NCI-H1417 treated with DMSO at 0.1 percent for 48 hours (cell line): ENCODE data around the gene PRR5L.

Experiments
- DNase-seq: peaks from one replicate; lab custom pipeline; 2025; lab: John Stamatoyannopoulos, UW

Gene PRR5L

DNA sequence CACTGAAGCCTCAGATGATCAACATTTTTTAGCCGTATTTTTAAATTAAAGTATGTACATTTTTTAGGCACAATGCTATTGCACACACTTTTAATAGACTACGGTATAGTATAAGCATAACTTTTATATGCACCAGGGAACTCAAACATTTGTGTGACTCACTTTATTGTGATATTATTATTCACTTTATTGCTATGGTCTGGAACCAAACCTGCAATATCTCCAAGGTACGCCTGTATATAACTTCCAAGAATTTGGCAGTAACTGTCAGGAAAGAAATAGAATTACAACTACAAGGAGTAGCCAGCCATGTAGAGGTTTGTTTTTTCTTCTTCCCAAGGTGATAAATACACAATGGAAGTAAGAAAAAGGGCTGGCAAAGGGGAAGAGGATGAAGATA, 62.3 kb downstream of the PRR5L start:
- no peak for DNase-seq

DNA sequence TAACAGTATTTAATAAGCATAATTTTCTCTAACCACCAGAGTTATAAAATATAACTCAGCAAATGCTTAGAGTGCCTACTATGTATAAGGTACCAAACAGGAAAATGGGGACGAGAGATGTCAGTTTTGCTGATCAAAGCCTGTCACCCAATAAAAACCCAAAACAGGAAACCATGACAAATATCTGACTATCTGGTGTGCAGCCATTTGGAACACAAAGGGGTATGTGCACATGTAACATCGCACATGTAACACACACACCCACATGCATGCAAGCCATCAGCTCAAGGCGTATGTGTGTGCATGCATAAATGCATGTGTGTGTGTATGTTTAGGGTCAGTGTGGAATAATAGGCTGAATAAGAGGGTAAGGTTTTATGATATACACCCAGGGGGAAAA, 64.2 kb downstream of the PRR5L start:
- no peak for DNase-seq

DNA sequence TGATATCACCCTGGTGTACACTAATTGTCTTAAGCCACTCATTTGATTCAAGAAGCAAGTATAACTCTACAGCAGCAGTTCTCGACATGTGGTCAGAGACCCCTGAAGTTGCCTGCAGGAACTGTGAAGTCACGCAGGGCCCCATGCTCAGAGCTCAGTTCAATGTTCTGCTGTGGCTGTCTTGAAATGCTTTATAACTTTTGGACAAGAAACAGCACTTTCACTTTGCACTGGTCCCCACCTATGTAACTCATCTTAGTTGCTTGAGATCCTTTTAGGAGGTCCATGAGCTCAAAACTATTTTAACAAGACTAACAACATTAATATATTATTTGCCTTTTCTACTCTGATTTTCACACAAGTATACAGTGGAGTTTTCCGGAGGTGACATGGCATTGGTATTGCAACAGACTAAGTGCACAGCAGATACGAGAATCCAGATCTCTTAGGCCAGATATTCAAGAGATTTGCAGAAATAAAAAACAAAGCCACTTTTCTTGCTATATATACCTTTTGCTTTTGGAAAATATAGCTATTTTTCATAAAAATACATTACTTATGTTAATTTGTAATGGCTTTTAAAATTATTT, 64.8 kb downstream of the PRR5L start:
- no peak for DNase-seq

DNA sequence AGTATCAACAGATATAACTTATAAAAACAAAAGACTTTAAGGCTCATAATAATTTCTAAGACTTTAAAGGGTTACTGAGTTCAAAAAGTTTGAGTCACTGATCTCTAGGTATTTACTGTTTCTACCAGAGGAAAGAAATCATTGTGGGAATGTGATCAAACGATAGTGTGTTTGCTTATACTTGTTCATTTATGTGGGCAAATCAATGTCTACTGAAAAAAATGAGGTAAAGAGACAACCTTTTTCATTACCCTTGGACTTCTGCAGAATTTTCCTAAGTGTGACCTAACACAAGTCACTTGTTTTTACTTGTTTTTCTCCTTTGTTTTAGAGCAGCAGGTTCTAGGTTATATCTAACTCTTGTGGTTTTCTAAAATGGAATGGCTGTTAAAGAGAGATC, 65.4 kb downstream of the PRR5L start:
- no peak for DNase-seq

DNA sequence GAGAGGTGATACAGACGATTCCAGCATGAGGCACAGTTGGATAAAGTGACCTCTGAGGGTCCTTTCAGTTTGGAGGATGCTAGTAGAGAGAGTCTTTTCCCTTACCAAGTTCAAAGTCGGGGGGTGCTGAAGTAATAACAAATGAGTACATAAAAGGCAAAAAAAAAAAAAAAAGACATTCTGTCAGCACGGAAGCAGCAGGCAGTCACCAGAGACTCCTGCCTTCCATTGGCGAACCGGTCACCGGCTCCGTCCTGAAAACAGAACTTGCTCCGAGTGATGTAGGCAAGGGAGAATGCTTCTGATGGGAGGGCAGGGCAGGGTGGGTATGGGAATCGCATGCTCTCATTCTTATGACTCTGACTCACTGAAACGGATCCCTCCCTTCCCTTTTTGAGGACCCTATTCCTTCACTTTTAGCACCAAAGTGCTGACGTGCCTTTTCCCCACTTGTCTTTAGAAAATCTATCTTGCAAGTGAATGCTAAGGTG, 65.9 kb downstream of the PRR5L start:
- DNase-seq, result no peak

DNA sequence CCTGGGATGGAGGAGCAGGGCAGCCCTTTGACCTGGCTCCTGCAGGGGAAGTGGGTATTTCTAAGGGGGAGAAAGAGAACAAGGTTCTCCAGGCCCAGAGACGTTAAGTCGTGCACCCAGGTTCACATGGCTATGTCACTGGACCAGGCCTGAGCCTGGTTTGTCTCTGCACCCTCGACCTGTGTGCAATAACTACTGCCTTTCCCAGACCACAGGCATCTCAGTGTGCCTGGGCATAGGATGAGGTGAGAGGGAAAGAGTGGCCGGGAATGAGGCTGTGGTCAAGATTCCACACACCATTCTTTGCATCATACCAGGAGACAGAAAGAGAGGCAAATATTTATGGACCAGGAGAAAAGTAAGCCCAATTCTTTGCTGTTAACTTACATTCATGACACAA, 66.8 kb downstream of the PRR5L start:
- DNase-seq, result no peak

DNA sequence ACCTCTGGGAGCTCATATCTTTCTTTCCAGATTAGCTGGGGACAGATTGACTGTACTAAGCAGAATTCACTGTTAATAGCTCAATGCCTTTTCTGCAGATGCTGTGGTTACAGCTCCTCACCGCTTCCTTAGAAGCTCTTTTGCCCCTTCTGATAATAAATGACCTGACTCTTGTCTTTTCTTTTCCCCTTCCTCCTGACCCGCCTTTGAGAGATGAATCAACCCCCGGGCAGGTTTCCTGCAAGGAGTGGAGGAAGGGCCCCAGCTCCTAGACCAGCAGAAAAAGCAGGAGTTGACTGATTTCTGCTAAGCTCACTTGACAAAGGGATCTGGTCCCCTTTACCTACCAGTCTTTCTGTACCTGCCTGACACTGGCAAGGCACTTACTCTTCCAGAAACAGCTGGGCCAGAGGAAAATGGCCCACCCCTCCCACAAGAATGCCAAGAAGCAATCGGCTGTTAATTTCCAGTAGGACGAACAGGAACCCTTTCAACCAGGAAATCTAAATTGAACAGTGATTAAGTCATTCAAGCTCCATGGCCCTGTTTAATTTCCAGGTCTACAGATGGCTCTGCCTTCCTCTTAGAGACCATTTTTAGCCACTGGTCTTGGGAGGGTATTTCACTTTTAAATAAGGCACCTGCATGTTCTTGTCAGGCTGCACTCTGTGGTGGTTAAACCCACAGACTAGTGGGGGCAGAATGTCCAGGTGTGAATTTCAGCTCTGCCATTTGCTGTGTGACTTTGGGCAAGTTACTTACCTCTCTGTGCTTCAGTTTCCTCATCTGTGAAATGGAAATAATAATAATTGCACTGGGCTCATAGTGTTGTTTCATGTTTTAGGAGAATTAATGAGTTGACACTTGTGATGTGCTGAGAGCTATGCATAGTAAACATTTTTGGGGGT, 67.5 kb downstream of the PRR5L start:
- DNase-seq, result no peak

DNA sequence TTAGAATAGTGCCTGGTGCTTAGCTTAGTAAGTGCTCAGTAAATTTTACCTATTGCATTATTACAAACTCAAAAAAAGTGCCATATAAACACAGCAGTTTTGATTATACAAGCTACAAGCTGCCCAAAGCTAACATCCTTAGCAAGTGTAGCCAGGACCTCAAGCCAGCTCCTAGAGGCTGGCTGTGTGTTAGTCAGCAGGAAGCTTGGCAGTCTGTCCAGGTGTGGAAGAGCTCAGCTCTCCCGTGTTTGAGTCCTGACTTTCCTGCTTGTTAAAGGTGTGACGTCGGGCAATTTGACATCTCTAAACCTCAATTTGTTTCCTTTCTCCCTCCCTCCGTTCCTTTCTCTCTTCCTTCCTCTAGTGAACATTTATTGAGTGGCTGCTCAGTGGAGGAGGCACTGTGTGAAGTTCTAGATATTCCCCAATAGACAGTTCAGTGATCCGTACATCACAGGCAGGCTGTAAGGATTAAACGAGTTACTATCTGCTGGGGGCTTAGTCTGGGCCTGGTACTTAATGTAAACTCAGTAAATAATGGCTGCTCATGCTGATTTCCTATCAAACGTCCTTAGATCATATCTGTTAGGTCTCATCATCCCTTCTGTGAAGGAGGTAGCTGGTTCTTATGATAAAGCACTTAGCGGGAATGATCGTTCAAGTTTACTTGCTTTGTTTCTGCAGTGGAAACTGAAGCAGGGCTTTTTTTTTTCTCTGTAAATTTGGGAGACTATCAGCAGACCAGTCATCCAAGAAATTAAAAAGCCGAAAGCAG, 68.7 kb downstream of the PRR5L start:
- no peak for DNase-seq

DNA sequence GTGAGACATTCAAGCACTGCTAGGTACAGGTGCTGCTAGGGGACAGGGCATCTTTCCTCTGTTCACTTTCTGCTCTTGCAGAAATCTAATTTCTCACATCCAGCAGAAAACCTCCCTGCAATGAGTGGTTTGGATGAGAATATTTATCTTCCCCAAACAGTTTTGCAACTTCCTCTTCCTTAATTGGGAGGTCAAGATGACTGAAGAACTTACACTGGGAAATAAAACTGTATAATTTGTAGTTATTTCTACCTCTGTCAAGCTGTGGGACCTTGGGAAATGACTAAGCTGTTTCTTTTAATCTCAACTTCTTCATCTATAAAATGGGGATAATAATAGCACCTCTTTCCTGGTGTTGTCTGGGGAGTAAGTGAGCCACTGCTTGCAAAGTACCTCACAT, 69.8 kb downstream of the PRR5L start:
- DNase-seq, result no peak

DNA sequence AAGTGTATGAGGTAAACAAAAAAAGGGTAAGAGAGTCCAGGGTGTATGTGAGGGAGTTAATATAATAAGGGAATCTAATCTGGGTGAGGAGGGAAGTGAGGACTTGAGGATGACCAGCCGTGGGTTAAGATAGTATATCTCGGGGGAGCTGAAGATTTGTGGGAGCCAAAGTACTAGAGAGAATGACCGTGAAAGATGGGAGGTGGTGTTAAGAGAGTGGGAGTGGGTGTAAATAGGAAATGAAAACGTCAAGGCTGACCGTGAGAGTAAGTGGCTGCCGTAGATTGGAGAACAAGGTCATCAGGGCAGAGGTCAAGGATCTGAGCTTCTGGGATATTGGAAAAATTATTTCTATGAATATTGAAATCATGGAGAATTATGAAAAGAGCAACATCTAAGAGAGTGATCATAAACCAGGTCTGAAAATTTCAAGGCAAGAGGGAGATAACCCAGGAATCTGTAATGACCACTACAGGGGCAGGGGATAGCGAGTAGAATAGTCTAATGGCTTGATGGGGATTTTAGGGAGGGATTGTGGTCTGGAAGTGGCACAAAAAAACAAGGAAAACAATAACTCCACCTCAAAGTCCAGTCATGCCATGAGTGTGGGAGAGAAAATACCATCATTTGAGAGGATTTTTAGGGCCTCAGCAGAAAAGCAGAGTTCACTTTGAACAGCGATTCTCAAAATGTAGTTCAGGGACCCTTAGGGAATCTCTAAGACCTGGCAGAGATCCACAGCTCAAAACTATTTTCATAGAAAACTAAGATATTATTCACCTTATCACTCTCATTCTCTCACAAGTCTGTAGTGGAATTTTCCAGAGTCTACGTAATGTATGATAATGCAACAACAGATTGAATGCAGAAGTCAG, 72.0 kb downstream of the PRR5L start:
- no peak for DNase-seq

DNA sequence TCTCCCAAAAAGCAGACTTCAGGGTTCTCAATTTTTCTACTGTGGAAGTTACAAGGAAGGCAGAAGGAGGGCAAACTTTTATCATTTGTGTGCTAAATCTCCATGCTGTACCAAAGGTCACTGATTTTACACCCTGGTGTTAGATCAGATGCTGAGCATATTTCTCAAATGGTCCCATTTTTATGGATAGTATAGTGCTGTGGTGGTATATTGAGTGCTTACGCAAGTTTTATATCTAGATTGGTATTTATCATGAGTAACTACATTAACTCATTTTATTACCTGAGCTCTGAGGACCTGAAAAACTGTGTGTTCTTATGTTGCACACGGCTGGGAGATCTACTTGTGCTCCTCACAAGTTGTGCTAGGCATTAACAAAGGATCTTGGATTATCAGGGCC, 75.1 kb downstream of the PRR5L start:
- no peak for DNase-seq

DNA sequence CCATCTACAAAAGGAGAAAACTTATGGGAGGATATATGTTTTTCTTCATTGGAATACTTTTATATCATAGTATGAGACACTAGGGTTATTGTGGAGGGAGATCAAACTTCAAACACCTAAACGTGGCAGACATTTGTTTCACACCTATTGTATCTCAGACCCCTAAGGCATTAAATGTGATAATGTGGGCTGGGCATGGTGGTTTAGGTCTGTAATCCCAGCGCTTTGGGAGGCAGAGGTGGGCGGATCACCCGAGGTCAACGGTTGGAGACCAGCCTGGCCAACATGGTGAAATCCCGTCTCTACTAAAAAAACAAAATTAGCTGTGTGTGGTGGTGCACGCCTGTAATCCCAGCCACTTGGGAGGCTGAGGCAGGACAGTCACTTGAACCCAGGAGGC, 75.5 kb downstream of the PRR5L start:
- no peak for DNase-seq

DNA sequence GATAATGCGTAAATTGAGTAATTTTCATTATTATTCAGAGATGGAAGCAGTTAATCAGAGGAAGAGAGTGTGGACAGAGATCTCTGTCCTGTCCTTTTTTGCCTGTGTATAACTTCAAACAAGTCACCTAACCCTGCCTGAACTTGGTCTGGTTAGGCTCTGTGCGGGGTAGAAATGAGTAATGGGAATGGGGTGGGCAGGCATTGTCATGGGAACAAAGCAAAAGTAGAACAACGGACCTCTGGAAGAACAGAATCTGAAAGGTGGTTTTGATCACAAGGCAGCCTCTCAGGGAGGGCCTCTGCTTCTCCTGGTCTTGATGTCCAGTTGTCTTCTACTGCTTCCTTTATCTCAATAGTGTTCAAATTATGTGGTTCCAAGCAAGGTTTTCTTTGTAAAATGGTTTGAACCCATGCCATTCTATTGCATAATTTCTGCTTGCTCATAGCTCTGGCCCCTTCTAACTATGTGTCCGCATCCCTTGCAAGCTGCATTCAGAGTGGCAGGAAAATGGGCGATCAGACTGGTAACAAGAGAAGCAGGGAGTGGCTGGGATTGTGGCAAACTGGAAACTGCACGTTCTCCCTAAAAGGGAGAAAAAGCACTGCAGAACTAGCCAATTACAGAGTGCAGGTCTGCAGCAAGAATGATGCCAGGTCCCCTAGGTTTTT, 76.1 kb downstream of the PRR5L start:
- DNase-seq, result no peak

DNA sequence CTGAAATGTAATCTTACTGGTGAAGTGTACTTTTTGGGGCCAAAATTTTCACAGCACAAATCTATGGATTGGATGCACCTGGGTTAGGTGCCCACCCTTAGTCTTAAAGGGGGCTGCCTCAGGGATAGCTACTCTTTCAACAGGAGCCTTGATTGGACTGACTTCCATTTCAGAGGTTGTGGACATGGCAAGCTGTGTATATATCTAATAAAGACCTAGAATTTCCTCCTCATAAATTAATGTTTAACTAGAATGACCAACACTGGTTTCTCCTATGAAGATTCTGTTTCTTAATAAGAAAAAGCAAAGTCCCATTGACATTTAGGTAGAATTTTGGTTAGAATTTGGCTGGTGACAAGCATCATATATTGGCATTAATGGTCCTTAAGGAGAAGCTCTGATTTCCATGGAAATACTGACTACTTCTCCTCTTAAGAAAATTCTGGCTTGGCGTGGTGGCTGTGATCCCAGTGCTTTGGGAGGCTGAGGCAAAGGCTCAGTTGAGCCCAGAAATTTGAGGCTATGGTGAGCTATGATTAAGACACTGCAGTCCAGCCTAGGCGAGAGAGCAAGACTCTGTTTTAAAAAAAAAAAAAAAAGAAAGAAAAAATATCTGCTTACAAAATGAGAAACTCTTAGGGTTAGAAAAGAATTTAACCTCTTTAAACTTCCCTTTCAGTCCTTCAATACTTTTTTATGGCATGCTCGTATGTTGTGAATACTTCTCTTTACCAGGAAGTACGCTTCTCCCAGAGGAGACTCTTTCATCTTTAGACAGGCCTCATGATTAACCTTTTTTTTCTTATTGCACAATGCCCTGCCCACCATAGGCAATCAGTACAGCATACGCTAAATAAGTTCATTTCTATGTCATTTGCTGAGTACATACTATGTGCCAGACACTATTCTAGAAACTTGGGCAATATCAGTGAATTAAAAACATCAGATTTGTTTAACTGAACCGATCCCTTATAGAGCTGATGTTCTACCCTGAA, 77.2 kb downstream of the PRR5L start:
- DNase-seq, result no peak

DNA sequence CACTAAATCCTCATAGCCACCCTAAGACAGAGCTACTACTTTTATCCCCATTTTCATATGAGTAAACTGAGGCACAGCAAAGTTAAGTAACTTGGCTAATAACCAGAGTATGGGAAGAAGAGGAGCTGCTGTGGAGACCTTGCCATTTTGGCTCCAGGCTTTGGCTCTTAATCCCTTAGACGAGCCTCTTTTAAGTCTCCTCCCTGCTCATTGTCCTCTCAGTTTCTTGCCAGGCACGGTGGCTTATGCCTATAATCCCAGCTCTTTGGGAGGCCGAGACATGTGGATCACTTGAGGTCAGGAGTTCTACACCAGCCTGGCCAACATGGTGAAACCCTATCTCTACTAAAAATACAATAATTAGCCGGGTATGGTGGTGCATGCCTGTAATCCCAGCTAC, 78.6 kb downstream of the PRR5L start:
- no peak for DNase-seq

DNA sequence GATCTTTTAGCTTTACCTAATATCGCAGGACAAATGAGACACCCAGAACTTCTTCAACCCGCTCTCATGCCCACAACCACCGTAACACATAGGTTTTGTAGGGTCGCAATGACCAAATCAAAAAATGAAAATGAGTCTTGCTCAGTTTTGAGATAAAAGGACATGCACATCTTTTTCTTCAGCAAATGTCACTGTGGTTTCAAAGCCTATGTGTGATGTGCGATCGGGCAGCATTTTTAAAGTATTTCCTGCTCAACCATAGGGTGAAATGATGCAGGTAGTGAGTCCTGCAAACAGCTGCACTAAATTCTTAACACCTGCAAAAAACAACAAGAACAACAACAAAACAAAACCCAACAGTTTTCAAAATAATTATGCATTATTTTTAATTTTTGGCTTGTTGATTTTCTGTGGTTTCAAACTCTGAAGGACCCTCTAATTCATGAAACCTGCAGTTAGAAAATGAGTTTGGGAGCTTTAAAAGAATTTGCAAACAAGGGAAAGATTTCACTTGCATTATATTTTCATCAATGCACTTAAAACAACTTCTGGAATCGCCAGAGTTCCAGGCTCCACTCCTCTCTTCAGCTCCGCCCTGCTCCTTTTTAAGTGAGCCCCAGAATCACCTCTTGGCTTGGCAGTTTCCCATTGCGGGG, 79.4 kb downstream of the PRR5L start:
- DNase-seq, result no peak

DNA sequence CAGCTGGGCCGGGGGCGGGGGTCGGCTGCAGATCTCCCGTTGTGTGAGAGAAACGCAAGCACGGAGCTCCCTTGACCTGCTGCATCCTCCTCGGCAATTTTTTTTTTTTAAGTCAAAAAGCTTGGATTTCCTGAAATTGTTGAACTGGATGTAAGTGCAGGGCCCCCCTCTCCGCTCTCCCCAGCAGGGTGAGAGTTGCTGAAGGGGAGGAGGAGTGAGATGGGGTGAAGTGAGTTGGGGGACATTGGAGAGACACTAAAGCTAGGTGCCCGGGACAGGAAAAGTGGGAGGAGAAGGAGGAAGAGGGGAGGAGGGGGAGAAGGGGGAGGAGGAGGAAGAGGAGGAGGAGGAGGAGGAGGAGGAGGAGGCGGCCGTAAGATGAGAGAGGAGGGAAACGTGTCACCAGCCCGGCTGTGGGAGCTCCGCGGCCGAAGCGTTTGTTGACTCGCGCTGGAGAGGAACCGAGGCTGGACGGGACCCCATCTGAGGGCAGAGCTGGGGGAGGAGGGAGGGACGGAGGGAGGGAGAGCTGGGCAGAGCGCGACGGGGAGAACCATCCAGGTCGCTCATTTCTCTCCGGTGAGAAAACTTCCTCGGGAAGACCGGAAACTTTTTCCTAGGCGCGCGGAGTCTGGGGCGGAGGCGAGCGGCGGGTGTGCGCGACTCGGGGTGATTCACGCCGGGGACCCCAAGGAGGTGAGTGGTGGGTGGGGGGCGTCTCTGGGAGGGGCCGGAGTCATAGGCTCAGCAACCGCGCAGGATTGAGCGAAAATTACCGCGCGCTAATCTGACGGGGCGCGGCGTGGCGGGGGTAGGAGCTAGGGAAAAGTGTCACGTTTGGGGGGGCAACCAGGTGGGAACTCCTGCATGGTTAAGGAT, 80.2 kb downstream of the PRR5L start:
- DNase-seq, result no peak
